Activated CD4-positive, alpha-beta memory T cell treated with anti-CD3 and anti-CD28 coated beads for 36 hours (primary cell): ENCODE data around the gene GARIN6. TPM values are rescaled to one million over a fixed set of nuclear protein-coding genes. Genes with fewer than 3 reads are reported as not detected.
"Not testable (repeated sequence)": the region's sequence is repeated elsewhere in the genome, so short reads cannot be mapped to it uniquely, and the experiment has no call there.

ENCODE experiments used
- CTCF ChIA-PET: fragments of 350-600 bp; sonication (Branson Sonifier 250); formaldehyde crosslinking; loops from one replicate; lab custom pipeline; 2021; ENCODE audit warnings: antibody characterized with exemption, inconsistent platforms; lab: Charles Lee
- POLR2A ChIA-PET: fragments of 350-600 bp; sonication (Branson Sonifier 250); formaldehyde crosslinking; loops from one replicate; lab custom pipeline; 2021; ENCODE audit warnings: antibody characterized with exemption; lab: Charles Lee
- DNase-seq: peaks from one replicate; pipeline ENCODE4 v3.0.0-alpha.2; 2020
- H3K27ac Mint-ChIP-seq: one replicate; pipeline ENCODE4 v1.8.0; 2021; ENCODE audit warnings: mixed read lengths
- H3K27me3 Mint-ChIP-seq: one replicate; pipeline ENCODE4 v1.8.0; 2021; ENCODE audit warnings: mixed read lengths
- H3K36me3 Mint-ChIP-seq: one replicate; pipeline ENCODE4 v1.8.0; 2021; ENCODE audit warnings: mixed read lengths
- H3K4me1 Mint-ChIP-seq: one replicate; pipeline ENCODE4 v1.8.0; 2021; ENCODE audit warnings: low read depth, mixed read lengths
- H3K4me3 Mint-ChIP-seq: one replicate; pipeline ENCODE4 v1.8.0; 2021; ENCODE audit warnings: mild to moderate bottlenecking, mixed read lengths
- H3K9me3 Mint-ChIP-seq: one replicate; pipeline ENCODE4 v1.8.0; 2021; ENCODE audit warnings: mixed read lengths
- intact Hi-C: fragments of 100-400 bp; cut with micrococcal nuclease; formaldehyde crosslinking; loops from one replicate; pipeline ENCODE4 v1.15.1; 2023
- total RNA-seq, 2 experiments: library from RNA; stranded (reverse); gene quantifications; one replicate each; pipeline ENCODE4 v1.2.3, GENCODE V29; 2021

The GARIN6 gene
- total RNA-seq, result not detected

GRCh38 chr12:99647453-99647852 is at the start of gene GARIN6:
Gene GARIN6, plus strand, starts transcription at chr12:99647753. Its CDS starts 422 bp downstream, at chr12:99648175.
- Mint-ChIP-seq H3K36me3 (no peaks in the 10 kb centered on the region), H3K27ac (no peak within 1 kb of the TSS), H3K9me3 (no peaks in the 10 kb centered on the region), H3K4me1 (no peaks in the 10 kb centered on the region), H3K27me3 (no peaks in the 10 kb centered on the region), H3K4me3 (no peak within 1 kb of the TSS)
- CTCF ChIA-PET, result no interaction called here
- intact Hi-C loops, result no loop called here
- POLR2A ChIA-PET, result no interaction called here
- DNase-seq, result no peak

- intact Hi-C loops, result no loop called here
- Mint-ChIP-seq H3K36me3 (no peaks in the 10 kb centered on the region), H3K9me3 (no peaks in the 10 kb centered on the region), H3K27me3 (no peaks in the 10 kb centered on the region), H3K27ac (no peak overlapping the region), H3K4me3 (no peak overlapping the region), H3K4me1 (no peaks in the 10 kb centered on the region)
- no peak for DNase-seq
- ChIA-PET POLR2A (interaction anchor here (0.6 kb wide), 1 partner anchor 211 kb away, joined by 3 read pairs; no protein-coding TSS in a partner anchor), CTCF (no interaction called here)
These were observed 48.8 kb upstream of the GARIN6 start for GRCh38 chr12:99598785-99599184.

GRCh38 chr12:99600388-99600787 is 47.2 kb upstream of the GARIN6 start:
- ChIA-PET POLR2A (no interaction called here), CTCF (no interaction called here)
- Mint-ChIP-seq H3K4me1 (no peaks in the 10 kb centered on the region), H3K27me3 (no peaks in the 10 kb centered on the region), H3K36me3 (no peaks in the 10 kb centered on the region), H3K27ac (no peak overlapping the region), H3K4me3 (no peak overlapping the region), H3K9me3 (no peaks in the 10 kb centered on the region)
- DNase-seq, result no peak
- intact Hi-C loops, result no loop called here

- Mint-ChIP-seq H3K27ac (no peak overlapping the region), H3K4me1 (no peaks in the 10 kb centered on the region), H3K36me3 (no peaks in the 10 kb centered on the region), H3K27me3 (no peaks in the 10 kb centered on the region), H3K9me3 (peaks cover 11% of the 10 kb centered on the region), H3K4me3 (no peak overlapping the region)
- ChIA-PET CTCF (no interaction called here), POLR2A (no interaction called here)
- intact Hi-C loops, result no loop called here
- no peak for DNase-seq
These were observed 37.9 kb upstream of the GARIN6 start for GRCh38 chr12:99609455-99610181.

GRCh38 chr12:99611117-99611516 is 36.4 kb upstream of the GARIN6 start:
- DNase-seq, result no peak
- CTCF ChIA-PET, result interaction anchor here (0.5 kb wide), 1 partner anchor 10 kb away, joined by 3 read pairs; no protein-coding TSS in a partner anchor
- Mint-ChIP-seq H3K4me1 (no peaks in the 10 kb centered on the region), H3K27me3 (no peaks in the 10 kb centered on the region), H3K27ac (no peak overlapping the region), H3K4me3 (no peak overlapping the region), H3K36me3 (no peaks in the 10 kb centered on the region), H3K9me3 (peaks cover 19% of the 10 kb centered on the region)
- POLR2A ChIA-PET, result no interaction called here
- intact Hi-C loops, result no loop called here

- ChIA-PET POLR2A (no interaction called here), CTCF (interaction anchor here (1.1 kb wide), 1 partner anchor 9 kb away, joined by 4 read pairs; no protein-coding TSS in a partner anchor)
- Mint-ChIP-seq H3K36me3 (no peaks in the 10 kb centered on the region), H3K4me3 (no peak overlapping the region), H3K27ac (no peak overlapping the region), H3K4me1 (no peaks in the 10 kb centered on the region), H3K27me3 (no peaks in the 10 kb centered on the region), H3K9me3 (peaks cover 19% of the 10 kb centered on the region)
- intact Hi-C loops, result no loop called here
- DNase-seq, result no peak
These were observed 36.0 kb upstream of the GARIN6 start for GRCh38 chr12:99611599-99611998.

- H3K27me3 Mint-ChIP-seq, result no peaks in the 10 kb centered on the region
- no peaks in the 10 kb centered on the region for H3K4me1 Mint-ChIP-seq
- ChIA-PET CTCF (interaction anchor here (0.7 kb wide), 1 partner anchor 908 kb away, joined by 3 read pairs; no protein-coding TSS in a partner anchor), POLR2A (no interaction called here)
- DNase-seq, result no peak
- H3K36me3 Mint-ChIP-seq, result no peaks in the 10 kb centered on the region
- intact Hi-C loops, result no loop called here
- H3K27ac Mint-ChIP-seq, result no peak overlapping the region
- H3K9me3 Mint-ChIP-seq, result peaks cover 33% of the 10 kb centered on the region
- no peak overlapping the region for H3K4me3 Mint-ChIP-seq
These were observed 28.9 kb upstream of the GARIN6 start for GRCh38 chr12:99618657-99619056.

GRCh38 chr12:99619389-99620158 is 28.0 kb upstream of the GARIN6 start:
- no peak overlapping the region for H3K4me3 Mint-ChIP-seq
- DNase-seq, result no peak
- H3K36me3 Mint-ChIP-seq, result no peaks in the 10 kb centered on the region
- H3K27me3 Mint-ChIP-seq, result no peaks in the 10 kb centered on the region
- ChIA-PET CTCF (interaction anchor here (1.8 kb wide), 1 partner anchor 8 kb away, joined by 4 read pairs; no protein-coding TSS in a partner anchor), POLR2A (no interaction called here)
- intact Hi-C loops, result loop anchor here (2.0 to 5.0 kb wide), 2 partner anchors 232 to 577 kb away; no protein-coding TSS in a partner anchor
- H3K9me3 Mint-ChIP-seq, result peaks cover 33% of the 10 kb centered on the region
- H3K4me1 Mint-ChIP-seq, result no peaks in the 10 kb centered on the region
- no peak overlapping the region for H3K27ac Mint-ChIP-seq

GRCh38 chr12:99620159-99620479 is 27.4 kb upstream of the GARIN6 start:
- no peak for DNase-seq
- Mint-ChIP-seq H3K4me1 (no peaks in the 10 kb centered on the region), H3K4me3 (no peak overlapping the region), H3K27me3 (no peaks in the 10 kb centered on the region), H3K9me3 (peaks cover 30% of the 10 kb centered on the region), H3K36me3 (no peaks in the 10 kb centered on the region), H3K27ac (no peak overlapping the region)
- intact Hi-C loops, result loop anchor here (2.0 to 5.0 kb wide), 2 partner anchors 233 to 577 kb away; no protein-coding TSS in a partner anchor
- POLR2A ChIA-PET, result no interaction called here
- CTCF ChIA-PET, result interaction anchor here (1.8 kb wide), 1 partner anchor 8 kb away, joined by 4 read pairs; no protein-coding TSS in a partner anchor

- POLR2A ChIA-PET, result not testable (repeated sequence)
These were observed 23.0 kb upstream of the GARIN6 start for GRCh38 chr12:99624591-99624990.

GRCh38 chr12:99627459-99627858 is 20.1 kb upstream of the GARIN6 start:
- Mint-ChIP-seq H3K36me3 (no peaks in the 10 kb centered on the region), H3K9me3 (peaks cover 5% of the 10 kb centered on the region), H3K27ac (no peak overlapping the region), H3K27me3 (no peaks in the 10 kb centered on the region), H3K4me3 (no peak overlapping the region), H3K4me1 (no peaks in the 10 kb centered on the region)
- CTCF ChIA-PET, result no interaction called here
- intact Hi-C loops, result no loop called here
- POLR2A ChIA-PET, result no interaction called here
- DNase-seq, result no peak

More at GRCh38 chr12:99624591-99624990, 23.0 kb upstream of the GARIN6 start:
- H3K4me1 Mint-ChIP-seq, H3K27ac Mint-ChIP-seq, H3K36me3 Mint-ChIP-seq, H3K27me3 Mint-ChIP-seq, CTCF ChIA-PET, DNase-seq, H3K4me3 Mint-ChIP-seq: not testable (repeated sequence)
- peaks cover 21% of the 10 kb centered on the region for H3K9me3 Mint-ChIP-seq
- intact Hi-C loops, result loop anchor here (5.0 kb wide), 1 partner anchor 237 kb away; no protein-coding TSS in a partner anchor

- H3K9me3 Mint-ChIP-seq, result no peaks in the 10 kb centered on the region
- ChIA-PET CTCF (no interaction called here), POLR2A (no interaction called here)
- no peak overlapping the region for H3K27ac Mint-ChIP-seq
- intact Hi-C loops, result no loop called here
- no peak for DNase-seq
- no peaks in the 10 kb centered on the region for H3K4me1 Mint-ChIP-seq
- H3K27me3 Mint-ChIP-seq, result no peaks in the 10 kb centered on the region
- no peaks in the 10 kb centered on the region for H3K36me3 Mint-ChIP-seq
- no peak overlapping the region for H3K4me3 Mint-ChIP-seq
These were observed 2.9 kb upstream of the GARIN6 start for GRCh38 chr12:99644629-99645028.
